ENCODE data around the gene CP.

Gene CP

GRCh38 chr3:149129326-149130205 lies 92.1 kb downstream of the CP start, which contains the start of gene HPS3:
TSS of gene HPS3 (plus strand) at chr3:149129638. CDS start at chr3:149129724, 86 bp downstream.
- POLR2A ChIA-PET, result interaction anchor here (0.8 to 1.6 kb wide), 4 partner anchors 9 to 108 kb away, joined by 3 to 4 read pairs (median 3); no protein-coding TSS in a partner anchor

DNA sequence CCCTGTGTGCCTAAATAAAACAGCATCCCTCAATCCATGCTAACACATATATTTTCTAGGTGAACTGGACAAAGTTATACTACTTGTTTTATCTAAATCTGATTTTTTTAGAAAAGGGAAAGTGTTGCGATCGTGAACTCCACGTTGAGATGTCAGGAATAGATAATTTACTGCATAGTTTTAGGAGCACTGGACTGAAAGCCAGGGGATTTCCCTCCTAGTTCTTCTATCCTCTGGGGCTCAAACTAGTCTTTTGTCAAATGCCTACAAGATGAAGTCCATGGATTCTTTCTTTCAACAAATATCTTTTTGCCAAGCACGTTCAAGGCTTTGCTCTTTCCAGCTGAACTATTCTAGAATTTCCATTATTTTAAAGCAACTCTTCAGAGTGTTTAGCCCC lies 92.8 kb downstream of the CP start:
- DNase-seq (ENCODE audit: extremely low spot score), result no peak
- POLR2A ChIA-PET, result no interaction called here
- CTCF ChIA-PET, result interaction anchor here (1.4 kb wide), 1 partner anchor 8 kb away, joined by 3 read pairs; no protein-coding TSS in a partner anchor
- TF ChIP-seq PKNOX1 (IDR thresholded peaks at IDR 0.05) (peak; percentile 37; the same call in 1 of the 2 replicates), CTBP1 (IDR thresholded peaks at IDR 0.05; ENCODE audit: borderline replicate concordance) (no peak)

More at GRCh38 chr3:149129326-149130205, 92.1 kb downstream of the CP start, which contains the start of gene HPS3:
- TF ChIP-seq HDGF (IDR thresholded peaks at IDR 0.05; ENCODE audit: borderline replicate concordance) (no peak), L3MBTL2 (conservative IDR thresholded peaks at IDR 0.05) (peak; percentile 67), ELF4 (IDR thresholded peaks at IDR 0.05) (peak; percentile 69)
- peak; percentile 91 for DNase-seq (ENCODE audit: extremely low spot score)
- CTCF ChIA-PET, result interaction anchor here (1.2 to 1.4 kb wide), 2 partner anchors 9 to 10 kb away, joined by 3 to 4 read pairs; no protein-coding TSS in a partner anchor

DNA sequence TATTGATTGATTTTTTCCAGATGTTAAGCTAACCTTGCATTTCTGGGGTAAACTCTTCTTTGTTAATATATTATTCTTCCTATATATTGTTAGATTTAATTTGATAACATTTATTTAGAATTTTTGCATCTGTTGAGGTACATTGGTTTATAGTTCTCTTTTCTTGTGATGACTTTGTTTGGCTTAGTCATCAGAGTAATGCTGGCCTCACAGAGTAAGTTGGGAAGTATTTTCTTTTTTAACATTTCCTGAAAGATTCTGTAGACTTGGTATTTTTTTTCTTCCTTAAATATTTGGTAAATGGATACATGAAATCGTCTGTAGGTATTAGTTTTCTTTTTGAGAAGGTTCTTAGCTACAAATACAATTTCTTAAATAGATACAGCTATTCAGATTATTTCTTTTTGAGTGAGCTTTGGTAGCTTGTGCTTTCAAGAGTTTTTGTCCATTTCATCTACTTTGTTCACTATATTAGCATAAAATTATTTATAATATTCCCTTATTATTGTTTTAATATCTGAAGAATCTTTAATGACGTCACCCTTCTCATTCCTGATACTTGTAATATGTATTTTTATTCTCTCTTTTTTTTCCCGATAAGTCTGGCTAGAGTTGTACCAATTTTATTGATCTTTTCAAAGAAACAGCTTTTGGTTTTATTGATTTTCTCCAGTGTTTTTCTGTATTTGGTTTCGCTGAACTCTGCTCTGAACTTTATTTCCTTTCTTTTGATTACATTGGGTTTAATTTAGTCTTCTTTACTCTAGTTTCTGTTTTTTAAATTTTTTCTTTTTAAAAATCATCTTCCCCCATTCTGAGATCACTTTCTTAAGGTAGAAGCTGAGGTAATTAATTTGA lies 98.7 kb downstream of the CP start:
- TF ChIP-seq PKNOX1 (IDR thresholded peaks at IDR 0.05), result no peak
- TF ChIP-seq FOXK2 (IDR thresholded peaks at IDR 0.05), result no peak
- TF ChIP-seq BHLHE40 (IDR thresholded peaks at IDR 0.05; ENCODE audit: borderline replicate concordance), result no peak
- no peak for TF ChIP-seq ZNF384 (IDR thresholded peaks at IDR 0.05)
- TF ChIP-seq TARDBP (IDR thresholded peaks at IDR 0.05), result no peak
- no peak for TF ChIP-seq FOXM1 (IDR thresholded peaks at IDR 0.05; ENCODE audit: borderline replicate concordance)
- no peak for TF ChIP-seq SUZ12 (IDR thresholded peaks at IDR 0.05)
- no peak for TF ChIP-seq SP1 (IDR thresholded peaks at IDR 0.05)
- no peak for TF ChIP-seq L3MBTL2 (conservative IDR thresholded peaks at IDR 0.05)
- TF ChIP-seq LEF1 (IDR thresholded peaks at IDR 0.05; ENCODE audit: borderline replicate concordance), result no peak
- no peak for TF ChIP-seq NFRKB (IDR thresholded peaks at IDR 0.05)
- TF ChIP-seq ARNT (IDR thresholded peaks at IDR 0.05), result no peak
- TF ChIP-seq ELF4 (IDR thresholded peaks at IDR 0.05), result no peak
- TF ChIP-seq CTBP1 (IDR thresholded peaks at IDR 0.05; ENCODE audit: borderline replicate concordance), result no peak
- TF ChIP-seq FOXA1 (IDR thresholded peaks at IDR 0.05), result no peak
- TF ChIP-seq HDGF (IDR thresholded peaks at IDR 0.05; ENCODE audit: borderline replicate concordance), result no peak
- ChIA-PET POLR2A (no interaction called here), CTCF (interaction anchor here (0.5 to 0.6 kb wide), 3 partner anchors 148 to 804 kb away, joined by 3 to 6 read pairs (median 4); no protein-coding TSS in a partner anchor)
- no peak for DNase-seq (ENCODE audit: extremely low spot score)

All from HEK293T (cell line).